ENCODE results near the gene FAM50A.

The FAM50A gene

GRCh38 chrX:154481195-154481594, 37.3 kb downstream of the FAM50A start:
- no peak overlapping the region for H3K27ac ChIP-seq (ENCODE audit: extremely low read depth, low read depth, low read length)
- no peaks in the 10 kb centered on the region; the same call in 1 of the 2 replicates for H3K4me1 ChIP-seq (ENCODE audit: control insufficient read depth, insufficient read depth, low read length)
- peaks cover 0 to 27% of the 10 kb centered on the region in 2 experiments; a peak in 1 of 3 replicates for H3K36me3 ChIP-seq (ENCODE audit: control insufficient read depth in 2 of 2, insufficient read depth in 1 of 2, low read length in 2 of 2)
- no peak for TF ChIP-seq ZFHX2 (tag by site-specific recombination; conservative IDR thresholded peaks at IDR 0.05)
- TF ChIP-seq ZFP41 (tag by site-specific recombination; IDR thresholded peaks at IDR 0.05; ENCODE audit: borderline replicate concordance): no peak
- TF ChIP-seq ZNF341 (tag by site-specific recombination; IDR thresholded peaks at IDR 0.05; ENCODE audit: low read depth): no peak
- TF ChIP-seq ZNF16 (tag by site-specific recombination; IDR thresholded peaks at IDR 0.05; ENCODE audit: low read depth): no peak
- no peak for TF ChIP-seq ZNF133 (tag by site-specific recombination; IDR thresholded peaks at IDR 0.05)
- TF ChIP-seq ZNF658 (tag by site-specific recombination; IDR thresholded peaks at IDR 0.05): no peak
- TF ChIP-seq ZSCAN18 (tag by site-specific recombination; IDR thresholded peaks at IDR 0.05): no peak
- TF ChIP-seq, protein P1, sequence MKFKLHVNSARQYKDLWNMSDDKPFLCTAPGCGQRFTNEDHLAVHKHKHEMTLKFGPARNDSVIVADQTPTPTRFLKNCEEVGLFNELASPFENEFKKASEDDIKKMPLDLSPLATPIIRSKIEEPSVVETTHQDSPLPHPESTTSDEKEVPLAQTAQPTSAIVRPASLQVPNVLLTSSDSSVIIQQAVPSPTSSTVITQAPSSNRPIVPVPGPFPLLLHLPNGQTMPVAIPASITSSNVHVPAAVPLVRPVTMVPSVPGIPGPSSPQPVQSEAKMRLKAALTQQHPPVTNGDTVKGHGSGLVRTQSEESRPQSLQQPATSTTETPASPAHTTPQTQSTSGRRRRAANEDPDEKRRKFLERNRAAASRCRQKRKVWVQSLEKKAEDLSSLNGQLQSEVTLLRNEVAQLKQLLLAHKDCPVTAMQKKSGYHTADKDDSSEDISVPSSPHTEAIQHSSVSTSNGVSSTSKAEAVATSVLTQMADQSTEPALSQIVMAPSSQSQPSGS (tag by site-specific recombination; IDR thresholded peaks at IDR 0.05; ENCODE audit: low read depth): no peak
- no peak for TF ChIP-seq ELK4 (IDR thresholded peaks at IDR 0.05; ENCODE audit: borderline replicate concordance, low read depth, low read length)
- ChIA-PET CTCF (interaction anchor here (1.6 kb wide), 1 partner anchor 46 kb away, joined by 8 read pairs; no protein-coding TSS in a partner anchor), POLR2A (interaction anchor here (1.1 to 2.1 kb wide), 2 partner anchors 9 to 98 kb away, joined by 3 to 8 read pairs; partner anchors contain the start of gene SLC10A3)
- H3K9me3 ChIP-seq (ENCODE audit: control insufficient read depth, insufficient read depth, low read depth, low read length): no peaks in the 10 kb centered on the region
- no peak overlapping the region for H3K4me3 ChIP-seq (ENCODE audit: low read depth, low read length)

DNA sequence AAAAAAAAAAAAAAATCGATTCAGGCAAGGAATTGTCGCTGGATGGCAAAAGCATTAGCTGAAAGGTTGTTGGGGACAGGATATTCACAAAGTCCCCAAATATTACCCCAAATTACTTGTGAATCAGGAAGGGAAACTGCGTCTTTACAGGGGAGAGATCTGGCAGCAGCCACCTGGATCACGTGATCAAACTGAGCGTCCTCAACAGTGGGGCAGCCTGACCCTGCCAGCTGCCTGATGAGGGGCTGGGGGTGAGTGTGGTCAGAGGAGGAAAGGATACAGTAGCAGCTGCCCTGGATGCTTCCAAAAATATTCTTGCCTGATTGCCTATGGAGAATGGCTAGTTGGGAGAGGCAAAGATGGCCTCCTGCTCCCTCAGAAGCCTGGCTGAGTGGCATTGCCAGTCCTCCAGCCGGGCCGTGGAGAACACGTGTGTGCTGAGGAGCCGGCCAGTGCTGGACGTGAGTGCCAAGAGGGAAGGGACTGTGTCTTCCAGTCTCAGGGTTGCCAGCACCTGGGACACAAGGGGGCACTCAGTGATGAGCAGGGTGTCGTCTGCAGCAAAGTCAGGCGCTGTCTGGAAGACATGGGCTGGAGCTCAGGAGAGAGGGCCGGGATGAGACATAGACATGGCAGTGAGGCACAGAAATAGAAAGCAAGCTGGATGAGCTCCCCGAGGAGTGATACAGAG, 38.1 kb downstream of the FAM50A start:
- Histone ChIP-seq H3K4me3 (ENCODE audit: low read depth, low read length) (no peak overlapping the region), H3K4me1 (ENCODE audit: control insufficient read depth, insufficient read depth, low read length) (no peaks in the 10 kb centered on the region; the same call in 1 of the 2 replicates)
- CTCF ChIA-PET: interaction anchor here (0.6 to 1.6 kb wide), 2 partner anchors 45 to 585 kb away, joined by 4 to 8 read pairs; no protein-coding TSS in a partner anchor

More for the DNA sequence above, 38.1 kb downstream of the FAM50A start:
- peaks cover 0 to 23% of the 10 kb centered on the region in 2 experiments; a peak in 1 of 3 replicates for H3K36me3 ChIP-seq (ENCODE audit: control insufficient read depth in 2 of 2, insufficient read depth in 1 of 2, low read length in 2 of 2)
- TF ChIP-seq ZNF280C (tag by site-specific recombination; IDR thresholded peaks at IDR 0.05) (no peak), ZNF585B (tag by site-specific recombination; IDR thresholded peaks at IDR 0.05) (no peak), IKZF3 (tag by site-specific recombination; IDR thresholded peaks at IDR 0.05) (no peak), ZNF596 (tag by site-specific recombination; IDR thresholded peaks at IDR 0.05) (no peak), ZNF707 (tag by site-specific recombination; IDR thresholded peaks at IDR 0.05) (no peak), ZNF658 (tag by site-specific recombination; IDR thresholded peaks at IDR 0.05) (no peak), ZBTB48 (tag by site-specific recombination; IDR thresholded peaks at IDR 0.05) (no peak), ZNF157 (tag by site-specific recombination; IDR thresholded peaks at IDR 0.05) (no peak), PRDM1 (tag by site-specific recombination; IDR thresholded peaks at IDR 0.05) (no peak), ZNF76 (tag by site-specific recombination; IDR thresholded peaks at IDR 0.05; ENCODE audit: borderline replicate concordance, low read depth) (no peak), MZF1 (tag by site-specific recombination; IDR thresholded peaks at IDR 0.05; ENCODE audit: borderline replicate concordance) (no peak), ZNF530 (tag by site-specific recombination; IDR thresholded peaks at IDR 0.05; ENCODE audit: low read depth) (no peak), YY1 (tag by site-specific recombination; IDR thresholded peaks at IDR 0.05) (no peak), GLIS1 (tag by site-specific recombination; IDR thresholded peaks at IDR 0.05) (no peak)
- TF ChIP-seq, protein P2, sequence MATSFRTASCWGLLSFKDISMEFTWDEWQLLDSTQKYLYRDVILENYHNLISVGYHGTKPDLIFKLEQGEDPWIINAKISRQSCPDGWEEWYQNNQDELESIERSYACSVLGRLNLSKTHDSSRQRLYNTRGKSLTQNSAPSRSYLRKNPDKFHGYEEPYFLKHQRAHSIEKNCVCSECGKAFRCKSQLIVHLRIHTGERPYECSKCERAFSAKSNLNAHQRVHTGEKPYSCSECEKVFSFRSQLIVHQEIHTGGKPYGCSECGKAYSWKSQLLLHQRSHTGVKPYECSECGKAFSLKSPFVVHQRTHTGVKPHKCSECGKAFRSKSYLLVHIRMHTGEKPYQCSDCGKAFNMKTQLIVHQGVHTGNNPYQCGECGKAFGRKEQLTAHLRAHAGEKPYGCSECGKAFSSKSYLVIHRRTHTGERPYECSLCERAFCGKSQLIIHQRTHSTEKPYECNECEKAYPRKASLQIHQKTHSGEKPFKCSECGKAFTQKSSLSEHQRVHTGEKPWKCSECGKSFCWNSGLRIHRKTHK (tag by site-specific recombination; IDR thresholded peaks at IDR 0.05): no peak
- POLR2A ChIA-PET: interaction anchor here (1.1 to 2.1 kb wide), 2 partner anchors 8 to 99 kb away, joined by 3 to 8 read pairs; partner anchors contain the start of gene SLC10A3
- no peak overlapping the region for H3K27ac ChIP-seq (ENCODE audit: extremely low read depth, low read depth, low read length)
- no peaks in the 10 kb centered on the region for H3K9me3 ChIP-seq (ENCODE audit: control insufficient read depth, insufficient read depth, low read depth, low read length)
